ENCODE data around the gene PYROXD2.

PYROXD2 gene

DNA sequence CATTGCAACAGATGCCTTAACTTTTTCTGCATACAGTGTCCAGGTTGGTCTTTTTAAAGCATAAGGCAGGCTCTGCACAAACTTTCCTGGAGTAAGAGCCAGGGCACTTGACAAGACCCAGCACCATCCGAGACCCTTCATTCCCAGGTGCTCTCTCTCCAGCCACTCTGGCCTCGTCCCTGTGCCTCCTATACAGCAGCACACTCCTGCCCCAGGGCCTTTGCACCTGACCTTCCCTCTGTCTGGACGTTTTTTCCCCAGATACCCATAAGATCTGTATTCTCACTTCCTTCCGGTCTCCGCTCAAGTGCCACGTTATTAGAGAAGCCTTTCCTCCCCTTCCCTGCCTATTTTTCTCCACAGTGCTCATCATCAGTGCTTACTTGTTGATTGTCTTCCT, 25.6 kb downstream of the PYROXD2 start:
- no peak for DNase-seq

- no peak for DNase-seq
Measured at GRCh38 chr10:98388101-98388655, 26.8 kb downstream of the PYROXD2 start.

DNA sequence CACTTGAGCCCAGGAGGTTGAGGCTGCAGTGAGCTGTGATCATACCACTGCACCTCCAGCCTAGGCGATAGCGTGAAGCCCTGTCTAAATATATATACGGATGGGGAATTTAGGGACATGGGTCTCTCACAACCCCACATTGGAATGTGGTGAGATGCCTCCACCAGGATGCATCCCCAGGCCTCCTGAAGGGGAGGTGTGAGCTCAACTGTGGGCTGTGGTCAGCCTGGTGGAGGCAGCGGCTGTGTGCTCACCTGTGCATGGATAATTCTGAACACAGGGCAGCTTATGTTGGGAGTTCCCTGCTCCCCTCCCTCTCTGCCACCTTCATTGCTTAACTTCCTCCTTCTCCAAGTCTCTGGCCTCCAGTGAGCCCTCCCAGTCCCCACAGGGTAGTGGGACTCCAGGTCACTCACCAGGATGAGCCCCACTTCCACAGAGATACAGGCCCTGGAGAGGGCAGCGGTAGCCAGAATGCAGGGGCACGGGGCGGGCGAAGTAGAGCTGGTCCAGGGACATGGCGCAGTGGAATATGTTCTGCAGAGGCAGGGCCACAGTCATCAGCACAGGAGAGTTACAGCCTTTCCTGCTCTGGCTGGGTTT, 30.4 kb downstream of the PYROXD2 start:
- DNase-seq, result no peak

GRCh38 chr10:98383869-98384268, 31.1 kb downstream of the PYROXD2 start:
- DNase-seq, result no peak

- DNase-seq, result peak; percentile 88
Measured at GRCh38 chr10:98383134-98383667, 31.8 kb downstream of the PYROXD2 start.

DNA sequence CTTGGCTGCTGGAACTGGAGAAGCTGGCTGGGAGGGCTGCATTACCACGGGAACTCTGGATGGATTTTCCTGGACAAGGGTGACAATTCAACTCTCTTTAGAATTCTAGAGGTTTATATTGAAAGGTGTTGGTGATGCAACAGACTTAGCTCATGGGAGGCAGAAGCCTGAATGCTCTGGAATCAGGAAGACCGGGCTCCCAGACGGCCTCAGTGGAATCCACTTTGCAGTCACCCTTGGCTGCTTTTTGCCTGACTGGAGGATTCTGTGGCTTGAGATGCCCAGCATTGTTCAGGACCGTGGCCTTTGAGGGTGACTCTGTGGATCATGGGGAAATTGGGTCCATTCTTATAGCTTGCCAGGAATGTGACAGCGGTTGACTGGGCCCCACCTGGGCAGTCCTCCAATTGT, 32.3 kb downstream of the PYROXD2 start:
- no peak for DNase-seq

- DNase-seq, result no peak
Measured at GRCh38 chr10:98380493-98381339, 34.3 kb downstream of the PYROXD2 start.

- DNase-seq, result peak; percentile 36
Measured at GRCh38 chr10:98378722-98379121, 36.3 kb downstream of the PYROXD2 start.

DNA sequence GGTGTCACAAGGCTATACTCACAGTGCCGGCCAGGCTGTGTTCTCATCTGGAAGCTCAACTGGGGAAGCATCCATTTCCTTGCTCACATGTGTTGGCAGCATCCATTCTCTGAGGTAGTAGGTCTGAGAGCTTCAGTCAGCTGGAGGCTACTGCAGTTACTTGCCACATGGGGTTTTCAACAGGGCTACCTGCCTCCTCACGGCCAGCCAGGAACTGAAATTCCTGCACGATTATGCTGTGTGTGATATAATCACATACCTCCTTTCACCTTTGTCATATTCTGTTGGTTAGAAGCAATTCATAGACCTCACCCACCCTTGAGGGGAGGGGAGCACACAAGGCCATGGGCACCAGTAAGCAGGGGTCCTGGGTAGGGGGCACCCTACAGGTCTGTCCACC, 37.4 kb downstream of the PYROXD2 start:
- no peak for DNase-seq

GRCh38 chr10:98377001-98377400, 38.0 kb downstream of the PYROXD2 start:
- DNase-seq, result no peak

DNA sequence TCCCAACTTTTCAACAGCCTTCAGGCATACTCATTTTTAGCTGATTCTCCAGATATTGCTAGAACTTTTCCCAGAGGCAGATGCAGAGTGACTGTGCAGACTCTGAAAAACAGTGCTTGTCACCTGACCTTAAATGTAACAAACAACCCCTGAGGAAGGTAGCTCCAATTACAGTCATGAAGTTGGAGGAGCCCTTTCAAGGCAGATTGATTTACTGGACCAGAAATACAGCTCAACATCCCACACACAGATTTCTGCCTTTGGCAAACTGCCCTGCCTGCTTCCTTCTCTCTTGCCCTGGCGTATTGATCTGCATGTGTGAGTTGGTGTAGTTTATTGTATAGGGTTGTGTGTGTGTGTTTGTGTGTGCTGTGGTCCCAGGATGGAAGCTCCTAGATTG, 38.5 kb downstream of the PYROXD2 start:
- DNase-seq, result no peak

DNA sequence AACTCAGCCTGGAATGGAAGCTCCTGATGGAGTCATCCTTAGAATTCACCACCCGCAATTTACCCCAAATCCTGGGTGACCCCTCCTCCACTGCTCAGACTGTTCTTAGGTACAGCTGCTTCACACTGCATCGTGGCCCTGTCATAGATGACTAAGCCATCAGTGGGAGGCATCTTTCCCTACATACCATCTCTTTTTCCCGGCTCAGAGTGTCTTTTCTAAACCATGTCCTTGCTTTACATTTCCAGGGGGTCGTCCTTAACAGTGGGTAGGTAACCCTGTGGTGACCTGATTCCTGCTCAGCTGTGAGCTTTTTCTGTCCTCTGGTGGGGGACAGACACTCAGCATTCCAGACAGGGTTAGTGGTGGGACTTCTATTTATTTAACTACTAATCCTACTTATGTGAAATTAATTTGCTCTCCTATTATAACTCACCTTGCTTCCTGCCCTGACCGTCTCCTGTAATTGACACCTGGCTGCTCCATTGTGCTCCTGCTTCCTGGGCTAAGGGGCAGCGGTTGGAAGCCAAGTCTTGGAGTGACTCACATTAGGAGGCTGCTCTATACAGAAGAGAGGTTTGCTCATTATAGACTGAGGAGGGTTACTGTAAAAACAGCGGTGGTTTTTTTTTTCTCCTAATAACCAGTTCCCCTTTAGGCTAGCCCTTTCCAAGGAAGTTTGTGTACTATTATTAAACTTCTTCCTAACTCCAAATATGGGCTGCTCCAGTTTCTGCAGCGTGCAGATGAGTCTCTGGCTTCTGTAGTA, 40.6 kb downstream of the PYROXD2 start:
- peak; percentile 72 for DNase-seq

DNA sequence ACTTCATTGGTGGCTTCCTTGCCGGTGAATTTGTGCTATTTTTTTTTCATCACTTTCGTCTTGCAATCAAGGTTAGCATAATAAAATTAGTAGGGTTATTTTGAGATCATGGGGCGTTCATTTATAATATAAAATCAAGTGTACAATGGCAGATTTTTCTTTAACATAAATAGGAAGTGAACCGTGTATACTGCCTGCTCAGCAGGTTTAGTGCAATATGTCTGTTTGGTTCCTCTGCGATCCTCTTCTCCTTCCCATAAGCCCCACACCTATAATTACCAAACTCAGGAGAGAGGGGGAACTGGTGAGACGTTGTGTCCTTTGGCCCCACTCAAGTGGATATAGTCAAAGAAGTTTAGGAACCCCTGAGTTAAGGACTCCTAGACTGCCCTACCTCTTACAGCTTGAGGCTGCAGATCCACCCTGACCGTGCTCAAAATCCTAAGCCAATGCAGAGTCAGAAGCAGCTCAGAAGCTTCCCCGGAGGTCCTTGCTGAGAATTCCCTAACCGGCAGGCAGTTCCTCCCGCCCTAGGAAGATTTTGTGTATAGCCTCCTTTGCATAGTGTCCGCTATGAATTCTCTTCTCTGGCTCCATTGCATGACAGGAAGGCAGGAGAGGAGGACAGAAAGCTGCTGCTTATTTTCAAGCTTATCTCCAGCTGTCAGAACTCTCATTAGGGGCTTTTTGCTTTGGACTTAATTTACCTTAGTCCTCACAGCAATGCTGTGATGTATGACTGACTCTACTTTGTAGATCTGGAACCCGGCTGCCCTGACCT, 41.5 kb downstream of the PYROXD2 start:
- DNase-seq, result no peak

GRCh38 chr10:98370831-98371820, 43.9 kb downstream of the PYROXD2 start:
- DNase-seq, result no peak

DNA sequence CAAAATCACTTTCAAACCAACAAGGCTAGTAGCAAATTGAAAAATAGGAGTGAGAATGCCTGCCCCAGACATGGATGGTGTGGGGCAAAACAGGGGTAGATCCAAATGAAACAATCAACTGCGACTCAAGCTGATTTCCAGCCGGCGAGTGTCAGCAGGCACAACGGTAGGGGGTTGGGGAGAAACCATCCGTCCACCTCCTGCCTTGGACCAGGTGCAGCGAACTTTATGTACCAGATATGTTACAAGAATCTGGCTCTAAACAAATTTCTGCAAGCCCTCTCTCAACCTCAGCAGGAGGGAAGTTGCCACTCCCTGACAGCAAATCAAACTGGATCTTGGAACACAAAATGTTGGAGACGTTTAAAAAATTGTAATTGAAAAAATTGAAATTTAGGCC, 45.2 kb downstream of the PYROXD2 start:
- no peak for DNase-seq

DNA sequence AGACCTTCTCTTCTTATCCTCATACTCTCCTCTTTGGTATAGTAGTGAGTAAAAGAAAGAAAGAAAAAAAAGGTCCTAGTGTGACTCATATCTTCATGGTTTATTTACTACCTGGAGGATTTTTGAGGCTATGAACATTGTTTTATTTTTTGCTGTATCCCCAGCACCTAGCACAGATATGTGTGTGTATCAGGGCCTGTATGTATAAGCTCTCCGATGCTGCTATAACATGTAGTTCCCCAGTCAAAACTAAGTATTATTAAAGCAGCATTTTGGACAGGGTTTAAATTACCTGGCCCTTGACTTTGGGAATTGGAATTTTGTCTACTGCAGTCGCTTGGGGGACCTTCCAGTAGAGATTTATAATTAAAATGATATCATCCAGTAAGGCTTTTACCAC, 46.3 kb downstream of the PYROXD2 start:
- DNase-seq, result no peak

- no peak for DNase-seq
Measured at GRCh38 chr10:98367604-98368451, 47.2 kb downstream of the PYROXD2 start.

DNA sequence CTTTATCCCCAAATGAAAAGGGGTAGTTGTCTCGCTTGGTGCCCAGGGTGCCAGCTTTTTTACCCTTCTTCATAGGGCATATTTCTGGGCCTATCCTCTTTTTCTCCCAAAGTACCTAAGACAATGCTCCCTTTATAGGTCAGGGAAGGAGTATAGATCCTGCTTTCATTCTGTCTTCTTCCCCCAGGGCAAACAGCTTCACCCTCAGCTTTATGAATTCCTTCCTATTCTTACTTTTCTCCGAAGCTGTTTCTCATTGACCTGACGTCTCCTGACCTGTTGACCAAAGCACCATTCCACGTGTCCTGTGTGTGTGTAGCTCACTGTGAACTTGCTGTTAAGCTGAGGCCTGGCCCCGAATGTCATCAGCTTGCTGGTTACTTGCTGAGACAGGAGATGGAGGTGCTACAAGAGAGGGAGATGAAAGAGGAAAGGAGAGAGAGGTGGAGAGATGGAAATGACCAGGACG, 48.9 kb downstream of the PYROXD2 start:
- DNase-seq, result no peak

- DNase-seq, result no peak
Measured at GRCh38 chr10:98365406-98366061, 49.4 kb downstream of the PYROXD2 start.
